Stimulated activated CD4-positive, alpha-beta T cell treated with anti-CD3 and anti-CD28 coated beads, Interleukin-1b, Interleukin-23, amount 100 ng/mL, for 1 hour (primary cell): ENCODE results near the gene RINT1.

Experiments used
- DNase-seq, 2 donors: peaks; one replicate each; pipeline ENCODE4 v3.0.0-alpha.2; 2020; ENCODE audit warnings: low read depth in 2 of 2

The RINT1 gene

DNA sequence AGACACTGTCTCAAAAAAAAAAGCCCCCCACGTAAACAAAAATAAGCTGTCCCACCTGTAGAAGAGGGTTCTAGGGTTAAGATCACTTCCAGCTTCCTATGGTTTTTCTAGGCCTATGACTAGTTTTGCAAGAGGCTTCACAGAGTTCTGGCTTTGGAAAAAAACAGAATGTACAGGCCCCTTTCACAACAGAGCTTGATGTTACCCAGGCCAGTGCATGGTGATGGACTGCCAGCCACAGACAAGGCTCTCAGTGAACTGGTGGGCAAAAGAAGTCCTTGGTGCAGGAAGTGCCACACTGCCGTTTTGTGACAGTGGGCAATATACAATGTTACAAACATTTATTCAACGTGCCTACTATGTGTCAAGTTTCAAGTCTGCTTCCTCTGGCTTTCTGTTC, 67.5 kb downstream of the RINT1 start:
- DNase-seq: no peak

DNA sequence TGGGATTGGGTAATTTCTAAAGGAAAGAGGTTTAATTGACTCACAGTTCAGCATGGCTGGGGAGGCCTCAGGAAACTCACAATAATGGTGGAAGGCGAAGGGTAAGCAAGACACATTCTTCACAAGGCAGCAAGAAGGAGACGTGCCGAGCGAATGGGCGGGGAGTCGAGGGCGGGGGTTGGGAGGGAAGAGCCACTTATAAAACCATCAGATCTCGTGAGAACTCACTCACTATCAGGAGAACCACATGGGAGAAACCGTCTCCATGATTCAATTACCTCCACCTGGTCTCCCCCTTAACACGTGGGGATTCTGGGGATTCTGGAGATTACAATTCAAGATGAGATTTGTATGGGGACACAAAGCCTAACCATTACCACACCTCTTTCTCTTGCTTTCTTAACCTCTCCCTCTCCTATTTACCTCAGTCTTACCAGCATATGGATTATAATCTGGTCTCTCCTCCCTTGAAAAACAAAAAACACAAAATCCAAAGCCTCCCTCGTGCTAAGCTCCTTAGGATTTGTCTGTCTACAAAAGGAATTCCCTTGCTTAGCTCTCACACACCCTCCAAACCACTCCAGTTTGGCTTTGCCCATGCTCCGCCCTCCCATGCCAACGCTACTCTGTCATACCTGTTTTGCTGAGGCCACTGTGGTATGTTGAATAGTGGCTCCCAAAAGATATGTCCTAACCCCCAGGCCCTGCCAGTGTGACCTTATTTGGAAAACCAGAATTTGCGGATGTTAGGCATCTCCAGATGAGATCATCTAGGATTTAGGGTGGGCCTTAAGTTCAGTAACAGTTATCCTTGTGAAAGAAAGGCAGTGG, 68.9 kb downstream of the RINT1 start:
- no peak for DNase-seq

DNA sequence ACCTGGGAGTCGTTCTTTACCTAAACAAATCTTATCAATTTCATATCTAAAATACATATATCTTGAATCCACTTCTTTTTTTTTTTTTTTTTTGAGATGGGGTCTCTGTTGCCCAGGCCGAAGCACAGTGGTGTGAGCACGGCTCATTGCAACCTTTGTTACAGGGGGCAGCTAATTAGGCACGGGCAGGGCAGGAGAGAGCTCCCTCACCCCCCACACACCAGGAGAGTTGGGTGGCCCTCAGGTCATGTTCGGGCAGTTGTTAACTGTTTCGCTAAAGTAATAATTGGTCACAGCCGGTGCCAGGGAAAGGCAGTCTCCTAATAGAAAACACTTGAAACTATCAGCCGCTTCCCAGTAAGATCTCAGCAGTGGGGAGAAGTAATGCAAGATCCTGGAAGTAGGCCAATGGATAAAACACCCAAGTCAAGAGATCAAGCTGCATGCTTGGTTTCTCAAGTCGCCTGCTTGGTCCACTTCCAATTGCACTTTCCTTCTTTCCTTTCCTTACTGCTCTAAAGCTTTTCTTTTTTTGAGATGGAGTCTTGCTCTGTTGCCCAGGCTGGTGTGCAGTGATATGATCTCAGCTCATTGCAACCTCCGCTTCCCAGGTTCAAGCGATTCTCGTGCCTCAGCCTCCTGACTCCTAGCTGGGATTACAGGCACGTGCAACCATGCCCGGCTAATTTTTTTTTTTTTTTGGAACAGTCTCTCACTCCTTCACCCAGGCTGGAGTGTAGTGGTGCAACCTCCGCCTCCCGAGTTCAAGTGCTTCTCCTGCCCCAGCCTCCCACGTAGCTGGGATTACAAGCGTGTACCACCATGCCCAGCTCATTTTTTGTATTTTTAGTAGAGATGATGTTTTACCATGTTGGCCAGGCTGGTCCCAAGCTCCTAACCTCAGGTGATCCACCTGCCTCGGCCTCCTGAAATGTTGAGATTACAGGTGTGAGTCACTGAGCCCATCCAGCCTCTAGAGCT, 70.6 kb downstream of the RINT1 start:
- no peak for DNase-seq

DNA sequence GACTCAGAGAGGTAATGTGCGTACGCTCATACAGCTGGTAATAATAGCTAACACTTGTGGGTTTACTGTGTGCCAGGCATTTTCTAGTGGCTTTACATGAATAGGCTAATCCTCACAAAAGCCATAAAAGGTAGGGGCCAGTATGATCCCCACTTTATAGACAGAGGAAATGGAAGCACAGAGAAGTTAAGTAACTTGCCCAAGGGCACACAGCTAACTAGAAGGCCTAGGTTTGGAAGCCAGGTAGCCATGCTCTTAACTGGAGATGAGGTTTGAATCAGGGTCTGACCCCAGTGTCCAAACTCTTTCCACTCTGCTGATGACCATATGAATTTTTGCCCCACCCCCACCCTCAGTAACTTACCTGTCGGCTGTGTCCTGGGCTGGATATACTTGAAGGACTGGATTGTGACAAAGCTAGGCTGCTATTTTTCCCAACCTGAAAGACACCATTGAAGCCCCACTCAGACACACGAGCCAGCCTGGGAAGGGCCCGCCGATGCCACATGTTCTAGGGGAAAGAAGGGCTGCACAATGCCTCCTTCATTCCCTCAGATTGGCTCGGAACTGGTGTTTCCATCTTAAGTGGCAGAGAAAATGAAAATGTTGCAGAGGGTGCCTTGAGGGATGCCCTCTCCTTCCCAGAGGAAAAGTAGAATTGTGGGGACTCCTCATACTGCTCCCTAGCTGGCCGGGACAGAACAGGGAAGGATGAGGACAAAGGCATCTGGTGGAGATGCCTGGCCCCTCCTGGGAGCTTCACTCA, 78.3 kb downstream of the RINT1 start:
- DNase-seq: no peak

DNA sequence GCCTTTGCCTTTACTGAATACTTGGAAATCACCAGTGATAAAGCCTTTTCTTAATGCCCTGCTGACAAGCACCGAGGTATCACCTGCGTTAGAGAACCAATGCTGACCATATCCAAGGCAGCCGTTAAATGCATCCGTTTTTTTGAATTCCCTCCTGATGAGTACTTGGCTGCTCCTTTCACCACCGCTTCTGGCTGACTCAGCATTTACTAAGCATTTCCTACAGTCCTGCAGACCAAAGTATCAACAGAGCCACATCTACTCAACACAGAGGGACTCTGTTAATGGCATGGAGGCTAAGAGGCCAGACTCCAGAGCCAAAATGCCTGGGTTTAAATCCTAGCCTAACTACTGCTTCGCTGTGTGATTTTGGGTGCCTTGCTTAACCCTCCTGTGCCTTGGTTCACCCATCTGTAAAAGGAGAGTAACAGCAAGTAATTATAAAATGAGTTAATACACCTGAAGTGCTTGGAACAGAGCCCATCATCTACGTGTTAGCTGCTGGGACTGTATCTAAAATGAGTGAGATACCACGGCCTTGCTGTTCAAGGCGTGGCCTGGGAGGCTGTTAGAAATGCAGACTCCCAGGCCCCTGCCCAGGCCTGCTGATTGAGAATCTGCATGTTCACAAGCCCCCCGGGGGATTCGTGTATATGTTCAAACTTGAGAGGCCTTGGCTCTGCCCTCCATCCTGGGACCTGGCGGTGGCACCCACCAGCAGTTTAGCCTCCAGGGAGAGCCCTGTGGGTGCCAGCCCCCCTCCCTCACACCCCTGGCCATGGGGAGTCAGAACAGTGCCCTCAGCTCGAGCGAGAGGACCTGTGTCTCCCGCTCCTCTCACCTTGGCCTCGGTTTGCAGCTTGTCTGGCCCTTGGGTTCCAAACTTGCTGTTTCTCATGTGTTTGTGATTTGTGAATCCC, 80.1 kb downstream of the RINT1 start:
- DNase-seq: no peak

DNA sequence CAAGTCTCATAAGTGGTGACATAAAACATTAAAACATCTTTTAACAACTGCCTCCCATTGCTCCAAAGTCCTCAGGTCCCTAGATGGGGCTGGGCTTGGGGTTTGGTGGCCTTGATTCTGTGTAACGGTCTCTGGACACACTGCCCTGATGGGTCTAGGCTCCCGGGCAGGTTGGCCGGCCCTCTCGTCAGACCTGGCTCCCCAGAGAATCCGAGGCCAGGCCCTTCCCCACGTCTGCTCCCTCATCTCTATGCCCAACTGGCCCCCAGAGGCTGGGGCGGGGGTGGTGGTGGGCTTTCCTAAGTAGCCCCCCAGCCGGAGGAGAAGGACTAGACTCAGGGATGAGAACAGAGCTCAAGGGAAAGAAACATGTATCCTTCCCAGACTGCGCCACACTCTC, 80.8 kb downstream of the RINT1 start:
- DNase-seq: no peak

DNA sequence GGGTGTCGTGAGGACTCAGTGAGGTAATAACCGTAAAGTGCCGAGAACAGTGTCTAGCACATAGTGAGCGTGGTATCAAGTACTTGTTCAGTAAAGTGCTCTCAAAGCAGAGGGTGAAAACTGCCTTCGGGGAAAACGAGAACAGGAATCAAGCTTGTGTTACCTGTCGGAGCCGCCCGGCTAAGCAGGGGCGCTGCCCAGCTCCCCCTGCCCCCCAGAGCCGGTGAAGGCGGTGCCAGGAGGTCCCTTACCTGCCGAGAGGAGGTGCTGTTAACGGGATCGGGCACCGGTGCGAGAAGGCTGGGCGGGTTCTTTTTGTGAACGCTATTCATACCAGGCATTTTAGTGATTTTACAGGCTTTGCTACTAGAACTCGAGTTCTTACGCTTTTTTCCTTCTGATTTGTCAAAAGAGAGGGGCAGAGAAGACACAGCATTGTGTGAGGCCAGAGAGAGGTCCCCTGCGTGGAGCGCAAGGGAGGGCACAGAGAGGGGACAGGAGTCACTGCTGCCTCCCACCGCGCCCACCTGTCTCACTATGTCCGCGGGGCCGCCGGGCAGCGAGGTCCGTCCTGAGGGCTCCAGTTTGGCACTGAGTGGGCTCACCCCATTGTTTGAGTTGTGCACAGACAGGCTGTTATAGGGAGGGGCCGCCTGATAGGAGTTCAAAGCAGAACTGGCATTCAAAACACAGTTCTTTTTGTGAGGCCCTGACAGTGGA, 81.8 kb downstream of the RINT1 start:
- no peak for DNase-seq

DNA sequence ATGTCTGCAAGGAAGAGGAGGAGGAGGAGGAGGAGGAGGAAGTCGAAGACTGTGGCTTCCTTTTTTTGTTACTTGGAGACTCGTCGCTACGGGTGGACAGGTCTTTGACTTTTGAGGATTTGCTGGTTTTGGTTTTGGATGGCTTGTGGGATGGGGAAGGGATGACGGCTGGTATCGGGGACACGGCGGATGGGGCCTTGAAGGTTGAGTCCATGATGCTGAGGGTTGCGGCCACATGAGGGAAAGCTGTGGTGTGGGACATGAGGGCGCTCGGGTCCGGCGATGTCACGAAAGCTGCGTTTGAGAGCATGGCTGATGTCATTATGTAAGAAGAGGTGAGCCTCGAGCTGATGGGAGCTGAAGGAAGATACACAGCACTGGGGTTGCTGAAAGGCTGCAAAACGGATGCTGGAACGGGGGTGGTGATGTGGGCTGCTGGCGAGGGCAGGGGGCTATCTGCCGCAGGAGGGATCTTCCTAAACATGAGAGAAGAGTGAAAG, 82.4 kb downstream of the RINT1 start:
- DNase-seq: no peak
